ENCODE results near the gene DDX51. TPM values are rescaled to one million over a fixed set of nuclear protein-coding genes. Genes with fewer than 3 reads are reported as not detected.

The DDX51 gene
- total and polyA plus RNA-seq, 4 donors = 3.3 to 32.4 (median 14.6) TPM

GRCh38 chr12:132114667-132115066 lies 29.5 kb downstream of the DDX51 start:
- no peaks in the 10 kb centered on the region for H3K9me3 ChIP-seq (ENCODE audit: control insufficient read depth, low read length)
- intact Hi-C loops (cut with DNase I) = no loop called here
- H3K4me1 ChIP-seq (ENCODE audit: control insufficient read depth in 1 of 2, insufficient read depth in 2 of 2, low read length in 2 of 2) = no peaks in the 10 kb centered on the region
- no peak overlapping the region for H3K27ac ChIP-seq (ENCODE audit: low read depth in 1 of 2, low read length in 2 of 2)
- 94 to 97% methylated on average over 6 of the region's 6 CpGs for WGBS, 2 donors
- H3K36me3 ChIP-seq (ENCODE audit: control insufficient read depth in 1 of 2, insufficient read depth in 2 of 2, low read length in 1 of 2) = peaks cover 3 to 15% of the 10 kb centered on the region in 2 donors
- H3K4me3 ChIP-seq (ENCODE audit: low read length in 2 of 2) = no peak overlapping the region
- ATAC-seq (ENCODE audit: low FRiP score) (no peak), DNase-seq (no peak)
- H3K27me3 ChIP-seq (ENCODE audit: control insufficient read depth in 1 of 2, insufficient read depth in 2 of 2, low read length in 1 of 2) = no peaks in the 10 kb centered on the region

GRCh38 chr12:132111654-132112304 lies 32.3 kb downstream of the DDX51 start:
- H3K4me3 ChIP-seq (ENCODE audit: low read length in 2 of 2) = no peak overlapping the region
- intact Hi-C loops (cut with DNase I) = no loop called here
- H3K9me3 ChIP-seq (ENCODE audit: control insufficient read depth, low read length) = no peaks in the 10 kb centered on the region
- 85 to 89% methylated on average over 19 of the region's 19 CpGs for WGBS, 2 donors
- no peaks in the 10 kb centered on the region for H3K27me3 ChIP-seq (ENCODE audit: control insufficient read depth in 1 of 2, insufficient read depth in 2 of 2, low read length in 1 of 2)
- peaks cover 5 to 11% of the 10 kb centered on the region in 2 donors for H3K36me3 ChIP-seq (ENCODE audit: control insufficient read depth in 1 of 2, insufficient read depth in 2 of 2, low read length in 1 of 2)
- no peaks in the 10 kb centered on the region for H3K4me1 ChIP-seq (ENCODE audit: control insufficient read depth in 1 of 2, insufficient read depth in 2 of 2, low read length in 2 of 2)
- H3K27ac ChIP-seq (ENCODE audit: low read depth in 1 of 2, low read length in 2 of 2) = no peak overlapping the region
- ATAC-seq (ENCODE audit: low FRiP score) (peak; percentile 22), DNase-seq (no peak)

- ATAC-seq (ENCODE audit: low FRiP score) (no peak), DNase-seq (no peak)
- Histone ChIP-seq H3K4me1 (ENCODE audit: control insufficient read depth in 1 of 2, insufficient read depth in 2 of 2, low read length in 2 of 2) (no peaks in the 10 kb centered on the region), H3K4me3 (ENCODE audit: low read length in 2 of 2) (no peak overlapping the region), H3K36me3 (ENCODE audit: control insufficient read depth in 1 of 2, insufficient read depth in 2 of 2, low read length in 1 of 2) (peaks cover 5 to 11% of the 10 kb centered on the region in 2 donors), H3K27ac (ENCODE audit: low read depth in 1 of 2, low read length in 2 of 2) (no peak overlapping the region), H3K27me3 (ENCODE audit: control insufficient read depth in 1 of 2, insufficient read depth in 2 of 2, low read length in 1 of 2) (no peaks in the 10 kb centered on the region), H3K9me3 (ENCODE audit: control insufficient read depth, low read length) (no peaks in the 10 kb centered on the region)
- 92 to 94% methylated on average over 3 of the region's 3 CpGs for WGBS, 2 donors
- intact Hi-C loops (cut with DNase I) = no loop called here
These were observed 33.4 kb downstream of the DDX51 start for GRCh38 chr12:132110677-132111076.

GRCh38 chr12:132109741-132110140 lies 34.4 kb downstream of the DDX51 start:
- no peak overlapping the region for H3K4me3 ChIP-seq (ENCODE audit: low read length in 2 of 2)
- no peak overlapping the region for H3K27ac ChIP-seq (ENCODE audit: low read depth in 1 of 2, low read length in 2 of 2)
- ATAC-seq (ENCODE audit: low FRiP score) = no peak
- H3K36me3 ChIP-seq (ENCODE audit: control insufficient read depth in 1 of 2, insufficient read depth in 2 of 2, low read length in 1 of 2) = peaks cover 5 to 7% of the 10 kb centered on the region in 2 donors
- H3K4me1 ChIP-seq (ENCODE audit: control insufficient read depth in 1 of 2, insufficient read depth in 2 of 2, low read length in 2 of 2) = no peaks in the 10 kb centered on the region
- DNase-seq = no peak
- no peaks in the 10 kb centered on the region for H3K9me3 ChIP-seq (ENCODE audit: control insufficient read depth, low read length)
- 89 to 90% methylated on average over 8 of the region's 8 CpGs for WGBS, 2 donors
- intact Hi-C loops (cut with DNase I) = no loop called here
- H3K27me3 ChIP-seq (ENCODE audit: control insufficient read depth in 1 of 2, insufficient read depth in 2 of 2, low read length in 1 of 2) = no peaks in the 10 kb centered on the region

- intact Hi-C loops (cut with DNase I) = no loop called here
- ATAC-seq (ENCODE audit: low FRiP score) = no peak
- no peak overlapping the region for H3K4me3 ChIP-seq (ENCODE audit: low read length in 2 of 2)
These were observed 35.8 kb downstream of the DDX51 start for GRCh38 chr12:132108211-132108832.

GRCh38 chr12:132106921-132107320 lies 37.2 kb downstream of the DDX51 start:
- Histone ChIP-seq H3K9me3 (ENCODE audit: control insufficient read depth, low read length) (no peaks in the 10 kb centered on the region), H3K4me1 (ENCODE audit: control insufficient read depth in 1 of 2, insufficient read depth in 2 of 2, low read length in 2 of 2) (no peaks in the 10 kb centered on the region), H3K4me3 (ENCODE audit: low read length in 2 of 2) (no peak overlapping the region), H3K27me3 (ENCODE audit: control insufficient read depth in 1 of 2, insufficient read depth in 2 of 2, low read length in 1 of 2) (no peaks in the 10 kb centered on the region), H3K27ac (ENCODE audit: low read depth in 1 of 2, low read length in 2 of 2) (no peak overlapping the region), H3K36me3 (ENCODE audit: control insufficient read depth in 1 of 2, insufficient read depth in 2 of 2, low read length in 1 of 2) (peaks cover 2 to 5% of the 10 kb centered on the region in 2 donors)
- ATAC-seq (ENCODE audit: low FRiP score) (no peak), DNase-seq (no peak)
- intact Hi-C loops (cut with DNase I) = no loop called here
- 97 to 98% methylated on average over 7 of the region's 7 CpGs for WGBS, 2 donors

More at GRCh38 chr12:132108211-132108832, 35.8 kb downstream of the DDX51 start:
- no peak overlapping the region for H3K27ac ChIP-seq (ENCODE audit: low read depth in 1 of 2, low read length in 2 of 2)
- no peaks in the 10 kb centered on the region for H3K27me3 ChIP-seq (ENCODE audit: control insufficient read depth in 1 of 2, insufficient read depth in 2 of 2, low read length in 1 of 2)
- WGBS, 2 donors = 74 to 77% methylated on average over 16 of the region's 16 CpGs
- H3K9me3 ChIP-seq (ENCODE audit: control insufficient read depth, low read length) = no peaks in the 10 kb centered on the region
- peaks cover 2 to 5% of the 10 kb centered on the region in 2 donors for H3K36me3 ChIP-seq (ENCODE audit: control insufficient read depth in 1 of 2, insufficient read depth in 2 of 2, low read length in 1 of 2)
- H3K4me1 ChIP-seq (ENCODE audit: control insufficient read depth in 1 of 2, insufficient read depth in 2 of 2, low read length in 2 of 2) = no peaks in the 10 kb centered on the region
- DNase-seq = no peak

- Histone ChIP-seq H3K4me1 (ENCODE audit: control insufficient read depth in 1 of 2, insufficient read depth in 2 of 2, low read length in 2 of 2) (no peaks in the 10 kb centered on the region), H3K27me3 (ENCODE audit: control insufficient read depth in 1 of 2, insufficient read depth in 2 of 2, low read length in 1 of 2) (no peaks in the 10 kb centered on the region), H3K4me3 (ENCODE audit: low read length in 2 of 2) (no peak overlapping the region), H3K36me3 (ENCODE audit: control insufficient read depth in 1 of 2, insufficient read depth in 2 of 2, low read length in 1 of 2) (peaks cover 0 to 5% of the 10 kb centered on the region in 2 donors), H3K27ac (ENCODE audit: low read depth in 1 of 2, low read length in 2 of 2) (no peak overlapping the region), H3K9me3 (ENCODE audit: control insufficient read depth, low read length) (no peaks in the 10 kb centered on the region)
- intact Hi-C loops (cut with DNase I) = no loop called here
- DNase-seq (no peak), ATAC-seq (ENCODE audit: low FRiP score) (no peak)
- WGBS, 2 donors = 86 to 87% methylated on average over 6 of the region's 6 CpGs
These were observed 38.7 kb downstream of the DDX51 start for GRCh38 chr12:132105467-132105866.

GRCh38 chr12:132103542-132104308 lies 40.4 kb downstream of the DDX51 start:
- ATAC-seq (ENCODE audit: low FRiP score) = no peak
- DNase-seq = peak in 1 of 2 donors; percentile 58
- Histone ChIP-seq H3K4me3 (ENCODE audit: low read length in 2 of 2) (no peak overlapping the region), H3K27me3 (ENCODE audit: control insufficient read depth in 1 of 2, insufficient read depth in 2 of 2, low read length in 1 of 2) (no peaks in the 10 kb centered on the region), H3K36me3 (ENCODE audit: control insufficient read depth in 1 of 2, insufficient read depth in 2 of 2, low read length in 1 of 2) (peaks cover 0 to 4% of the 10 kb centered on the region in 2 donors), H3K4me1 (ENCODE audit: control insufficient read depth in 1 of 2, insufficient read depth in 2 of 2, low read length in 2 of 2) (no peaks in the 10 kb centered on the region), H3K27ac (ENCODE audit: low read depth in 1 of 2, low read length in 2 of 2) (no peak overlapping the region), H3K9me3 (ENCODE audit: control insufficient read depth, low read length) (no peaks in the 10 kb centered on the region)
- intact Hi-C loops (cut with DNase I) = no loop called here
- 87 to 90% methylated on average over 24 to 26 of the region's 26 CpGs for WGBS, 2 donors
